ENCODE data around the gene YIF1B. TPM values are rescaled to one million over a fixed set of nuclear protein-coding genes. Genes with fewer than 3 reads are reported as not detected.

YIF1B gene
- total RNA-seq, 1 donor from 2014 or later: 33.0 TPM

GRCh38 chr19:38283271-38283670 lies 32.5 kb downstream of the YIF1B start:
- no peak for DNase-seq
- Histone ChIP-seq H3K27me3 (ENCODE audit: low read depth) (no peaks in the 10 kb centered on the region), H3K36me3 (no peaks in the 10 kb centered on the region), H3K4me1 (peaks cover 48% of the 10 kb centered on the region), H3K4me3 (no peak overlapping the region), H3K9me3 (replicated peaks) (no peaks in the 10 kb centered on the region), H3K27ac (replicated peaks) (no peak overlapping the region)
- intact Hi-C loops (cut with micrococcal nuclease): no loop called here
- TF ChIP-seq CTCF (IDR thresholded peaks at IDR 0.05; ENCODE audit: borderline replicate concordance): no peak

DNA sequence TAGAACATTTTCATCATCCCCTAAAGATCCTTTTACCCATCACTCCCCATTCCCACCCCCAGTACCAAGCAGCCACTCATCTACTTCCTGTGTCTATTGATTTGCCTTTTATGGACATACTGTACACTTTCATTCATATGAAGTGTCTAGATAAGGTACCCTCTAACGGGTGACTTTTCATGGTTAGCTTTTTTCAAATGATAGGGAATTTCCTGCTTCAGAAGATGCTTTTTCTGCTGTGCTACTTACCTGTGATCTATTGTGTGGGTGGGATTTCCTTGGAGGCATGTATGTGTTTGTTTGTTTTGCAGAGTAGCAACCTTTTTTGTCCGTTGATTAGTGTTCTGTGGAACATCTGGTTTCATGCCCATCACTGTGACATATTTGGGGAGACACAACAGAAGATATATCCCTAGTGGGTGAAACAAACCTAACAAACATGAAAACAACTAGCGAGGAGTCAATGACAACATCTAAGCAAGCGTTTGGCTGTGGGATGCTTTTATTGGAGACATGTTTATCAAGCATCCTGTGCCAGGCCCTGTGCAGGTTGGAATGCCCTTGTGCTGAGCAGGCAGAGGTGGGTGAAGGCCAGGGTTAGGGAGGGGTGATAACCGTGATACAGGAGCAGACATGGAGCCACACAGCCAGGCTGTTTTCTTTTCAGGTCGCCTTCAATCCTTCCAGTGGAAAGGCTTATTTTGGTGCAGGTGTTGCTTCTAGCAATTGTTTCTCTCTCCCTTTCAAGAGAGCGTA lies 33.8 kb downstream of the YIF1B start:
- DNase-seq: no peak
- Histone ChIP-seq H3K27ac (replicated peaks) (peak overlapping the region; percentile 92), H3K9me3 (replicated peaks) (no peaks in the 10 kb centered on the region), H3K4me1 (peaks cover 61% of the 10 kb centered on the region), H3K27me3 (ENCODE audit: low read depth) (no peaks in the 10 kb centered on the region), H3K4me3 (no peak overlapping the region), H3K36me3 (no peaks in the 10 kb centered on the region)
- no peak for TF ChIP-seq CTCF (IDR thresholded peaks at IDR 0.05; ENCODE audit: borderline replicate concordance)
- intact Hi-C loops (cut with micrococcal nuclease): no loop called here

DNA sequence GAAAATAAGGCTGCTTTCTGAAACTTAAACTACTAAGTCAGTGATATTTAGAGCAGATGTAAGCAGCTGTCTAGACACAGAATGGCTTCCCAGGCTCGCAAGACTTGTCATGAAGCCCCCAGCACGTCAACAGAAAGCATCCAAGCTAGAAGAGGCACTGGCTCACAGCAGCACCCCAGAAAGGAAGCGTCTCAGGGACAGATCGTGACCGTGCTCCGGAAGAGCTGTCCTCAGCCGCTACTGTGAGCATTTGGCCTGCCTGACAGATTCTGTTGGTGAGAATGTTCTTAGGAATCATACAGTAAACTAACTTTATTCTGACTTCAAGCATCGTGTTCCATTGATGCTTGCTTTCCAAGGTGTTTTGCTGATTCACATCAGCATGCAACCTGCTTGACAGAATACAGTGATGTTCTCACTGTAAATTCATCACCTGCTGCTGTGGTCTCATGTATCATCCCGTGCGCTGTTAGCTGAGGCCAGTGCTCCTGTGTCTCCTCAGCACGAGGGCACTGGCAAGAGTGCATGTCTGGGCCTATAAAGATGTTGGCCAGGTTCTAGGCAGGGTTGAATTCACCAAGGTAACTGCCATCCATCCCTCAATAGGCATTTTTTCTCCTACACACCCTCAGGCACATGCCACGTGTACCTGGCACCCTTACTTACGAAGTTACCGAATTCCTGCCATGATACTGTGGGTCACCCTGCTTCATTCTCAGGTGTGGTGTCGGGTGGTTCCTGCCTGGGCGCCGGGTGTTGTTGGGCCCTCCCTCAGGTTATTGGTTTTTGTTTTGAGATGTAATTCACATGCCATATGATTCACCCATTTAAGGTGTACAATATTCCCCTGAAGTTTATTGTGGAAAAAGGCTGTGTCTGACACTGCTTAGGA lies 35.5 kb downstream of the YIF1B start:
- no peaks in the 10 kb centered on the region for H3K9me3 ChIP-seq (replicated peaks)
- H3K27me3 ChIP-seq (ENCODE audit: low read depth): no peaks in the 10 kb centered on the region
- H3K27ac ChIP-seq (replicated peaks): peak overlapping the region; percentile 92
- no peak for TF ChIP-seq CTCF (IDR thresholded peaks at IDR 0.05; ENCODE audit: borderline replicate concordance)
- no peak overlapping the region for H3K4me3 ChIP-seq
- DNase-seq: no peak
- peaks cover 78% of the 10 kb centered on the region for H3K4me1 ChIP-seq
- no peaks in the 10 kb centered on the region for H3K36me3 ChIP-seq
- intact Hi-C loops (cut with micrococcal nuclease): no loop called here

DNA sequence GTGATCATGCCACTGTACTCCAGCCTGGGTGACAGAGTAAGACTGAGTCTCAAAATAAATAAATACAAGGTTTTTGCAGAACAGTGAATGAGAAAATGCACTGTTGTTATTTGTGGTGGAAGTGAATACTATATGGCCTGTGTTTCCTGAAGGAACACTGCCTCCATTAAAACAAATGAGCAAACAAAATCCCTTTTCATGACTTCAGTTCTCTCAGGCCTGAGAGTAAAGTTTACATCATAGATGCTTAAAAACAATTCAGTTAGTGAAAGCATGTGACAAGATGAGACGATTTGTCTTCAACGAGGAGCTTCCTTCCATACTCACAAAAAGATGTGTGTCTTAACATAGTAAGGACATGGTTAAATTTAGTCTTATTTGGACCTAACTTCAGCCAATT lies 37.0 kb downstream of the YIF1B start:
- no peak for TF ChIP-seq CTCF (IDR thresholded peaks at IDR 0.05; ENCODE audit: borderline replicate concordance)
- Histone ChIP-seq H3K4me3 (peak overlapping the region; percentile 13), H3K27me3 (ENCODE audit: low read depth) (no peaks in the 10 kb centered on the region), H3K9me3 (replicated peaks) (no peaks in the 10 kb centered on the region), H3K4me1 (peaks cover 93% of the 10 kb centered on the region), H3K27ac (replicated peaks) (peak overlapping the region; percentile 92), H3K36me3 (no peaks in the 10 kb centered on the region)
- DNase-seq: no peak
- intact Hi-C loops (cut with micrococcal nuclease): no loop called here

DNA sequence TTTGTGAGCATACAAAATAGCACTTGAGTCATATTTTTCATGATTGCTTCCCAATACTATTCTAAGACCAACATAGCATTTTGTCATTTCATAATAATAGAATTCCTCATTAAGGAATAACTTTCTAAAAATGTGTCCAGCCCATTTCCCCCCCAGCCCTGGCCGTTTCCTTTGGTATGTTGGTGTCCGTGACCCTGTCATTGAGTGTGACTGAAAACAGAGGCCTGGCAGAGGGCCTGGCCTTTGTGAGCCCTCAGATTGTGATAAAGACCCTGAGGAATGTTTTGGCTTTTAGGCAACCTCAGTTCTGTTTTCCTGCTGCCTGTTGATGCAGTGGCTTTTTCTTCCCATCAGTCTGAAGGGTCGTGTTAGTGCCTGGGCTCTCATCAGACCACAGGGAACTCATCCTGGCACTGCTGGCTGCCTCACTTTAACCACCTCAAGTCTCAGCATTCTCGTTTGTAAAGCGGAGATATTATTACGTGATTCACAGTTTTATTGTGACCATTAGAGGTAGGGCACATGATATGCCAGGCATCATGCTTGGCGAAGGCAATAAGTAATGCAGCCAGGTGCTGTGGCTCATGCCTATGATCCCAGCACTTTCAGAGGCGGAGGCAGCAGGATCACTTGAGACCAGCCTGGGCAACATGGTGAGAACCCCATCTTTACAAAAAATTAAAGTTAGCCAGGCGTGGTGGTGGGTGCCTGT lies 37.6 kb downstream of the YIF1B start:
- H3K4me3 ChIP-seq: peak overlapping the region; percentile 13
- intact Hi-C loops (cut with micrococcal nuclease): no loop called here

More for the DNA sequence above, 37.6 kb downstream of the YIF1B start:
- Histone ChIP-seq H3K4me1 (peaks cover 93% of the 10 kb centered on the region), H3K27me3 (ENCODE audit: low read depth) (no peaks in the 10 kb centered on the region), H3K27ac (replicated peaks) (peak overlapping the region; percentile 92), H3K9me3 (replicated peaks) (no peaks in the 10 kb centered on the region), H3K36me3 (no peaks in the 10 kb centered on the region)
- TF ChIP-seq CTCF (IDR thresholded peaks at IDR 0.05; ENCODE audit: borderline replicate concordance): no peak
- peak; percentile 68 for DNase-seq
